HepG2 (cell line): ENCODE data around the gene ELMOD3. TPM values are rescaled to one million over a fixed set of nuclear protein-coding genes. Genes with fewer than 3 reads are reported as not detected.
A peak's percentile ranks its signal among the peaks of the same experiment; 100 is the strongest.

Experiments used
- CREB1 ChIP-seq, 2 experiments: fragments of 450-650 bp in 1 of 2; IDR thresholded peaks; 2 replicates each; pipeline ENCODE4 v1.6.1; 2016 to 2017; ENCODE audit warnings: control low read depth in 1 of 2, mild to moderate bottlenecking in 1 of 2, missing compliant biosample characterization in 1 of 2, missing genetic modification characterization in 1 of 2
- GABPB1 ChIP-seq: IDR thresholded peaks from 2 replicates; pipeline ENCODE4 v1.6.1; 2016; ENCODE audit warnings: mild to moderate bottlenecking, missing genetic modification reagents, moderate library complexity, missing compliant biosample characterization
- GPN1 ChIP-seq: sonication (generic); formaldehyde crosslinking; IDR thresholded peaks from 2 replicates; pipeline ENCODE4 v1.5.1; 2020; ENCODE audit warnings: missing genetic modification reagents, borderline replicate concordance
- HCFC1 ChIP-seq: fragments of 150-350 bp; IDR thresholded peaks from 2 replicates; pipeline ENCODE4 v1.6.1; 2014; ENCODE audit warnings: low read depth, low read length
- JDP2 ChIP-seq: sonication (generic); formaldehyde crosslinking; IDR thresholded peaks from 2 replicates; pipeline ENCODE4 v1.8.1; 2022; ENCODE audit warnings: missing genetic modification reagents, borderline replicate concordance
- MXD4 ChIP-seq: IDR thresholded peaks from 2 replicates; pipeline ENCODE4 v1.6.1; 2016; ENCODE audit warnings: mild to moderate bottlenecking, missing biosample characterization, missing genetic modification reagents
- NFE2L2 ChIP-seq: fragments of 150-350 bp; IDR thresholded peaks from 2 replicates; pipeline ENCODE4 v1.6.1; 2014; ENCODE audit warnings: low read length
- RARG ChIP-seq: sonication (generic); formaldehyde crosslinking; IDR thresholded peaks from 2 replicates; pipeline ENCODE4 v1.4.0; 2020; ENCODE audit warnings: low read depth, mild to moderate bottlenecking, missing genetic modification reagents
- RCOR2 ChIP-seq: IDR thresholded peaks from 2 replicates; pipeline ENCODE4 v1.6.1; 2016; ENCODE audit warnings: missing biosample characterization, missing genetic modification reagents
- SKIL ChIP-seq: sonication (generic); formaldehyde crosslinking; IDR thresholded peaks from 2 replicates; pipeline ENCODE4 v1.8.0; 2022; ENCODE audit warnings: missing genetic modification reagents, mild to moderate bottlenecking, moderate library complexity, borderline replicate concordance
- ZFP36L2 ChIP-seq: sonication (generic); formaldehyde crosslinking; IDR thresholded peaks from 2 replicates; pipeline ENCODE4 v1.4.0; 2020; ENCODE audit warnings: missing genetic modification reagents
- ZHX1 ChIP-seq: sonication (generic); formaldehyde crosslinking; IDR thresholded peaks from 2 replicates; pipeline ENCODE4 v1.8.1; 2022; ENCODE audit warnings: low read depth, mild to moderate bottlenecking, missing genetic modification reagents
- ZNF20 ChIP-seq: sonication (generic); formaldehyde crosslinking; IDR thresholded peaks from 2 replicates; pipeline ENCODE4 v1.4.0; 2020; ENCODE audit warnings: mild to moderate bottlenecking, moderate library complexity, missing genetic modification reagents
- ZNF75D ChIP-seq: sonication (generic); formaldehyde crosslinking; IDR thresholded peaks from 2 replicates; pipeline ENCODE4 v1.8.1; 2023; ENCODE audit warnings: missing genetic modification reagents, mild to moderate bottlenecking, borderline replicate concordance
- ZNF776 ChIP-seq: sonication (generic); formaldehyde crosslinking; IDR thresholded peaks from 2 replicates; pipeline ENCODE4 v1.4.0; 2020; ENCODE audit warnings: mild to moderate bottlenecking, missing genetic modification reagents
- ZNF878 ChIP-seq: sonication (generic); formaldehyde crosslinking; IDR thresholded peaks from 2 replicates; pipeline ENCODE4 v1.8.1; 2023; ENCODE audit warnings: mild to moderate bottlenecking, missing genetic modification reagents, moderate library complexity
- polyA plus RNA-seq, 8 experiments: library from polyadenylated mRNA; depleted of rRNA in 3 of 8; stranded (reverse) in 7 of 8; unstranded in 1 of 8; fragments of >200 nt; fragmentation: Illumina TruSeq in 4 of 8; extraction: Trizol in 4 of 8; gene quantifications; 2 replicates each; pipeline versions ENCODE4 v1.2.1 to v1.2.3, GENCODE V29; 2011 to 2016; ENCODE audit warnings: low read depth in 4 of 8, missing spikeins in 1 of 8, mixed read lengths in 1 of 8; ENCODE audit not compliant: insufficient read depth in 1 of 8
- total RNA-seq, 5 experiments: library from RNA; depleted of rRNA; stranded (reverse); fragments of >200 nt; fragmentation: Illumina TruSeq; extraction: Trizol; gene quantifications; 2 replicates each; pipeline ENCODE4 v1.2.3, GENCODE V29; 2016; ENCODE audit warnings: low read depth in 1 of 5
- TF ChIP-seq, protein P1 (sequence below): sonication (generic); formaldehyde crosslinking; IDR thresholded peaks from 2 replicates; pipeline ENCODE4 v1.5.1; 2020; ENCODE audit warnings: mild to moderate bottlenecking, missing genetic modification reagents, moderate library complexity
- TF ChIP-seq, protein P2 (sequence below): sonication (generic); formaldehyde crosslinking; IDR thresholded peaks from 2 replicates; pipeline ENCODE4 v1.5.0; 2020; ENCODE audit warnings: mild to moderate bottlenecking, missing genetic modification reagents
- TF ChIP-seq, protein P3 (sequence below): sonication (generic); formaldehyde crosslinking; IDR thresholded peaks from 2 replicates; pipeline ENCODE4 v1.4.0; 2020; ENCODE audit warnings: mild to moderate bottlenecking, low read depth, missing genetic modification reagents

Gene ELMOD3
- total and polyA plus RNA-seq, 2 of the 13 experiments (the other 11 are each of a cell fraction or from before 2014, with no cell fraction given) = 13.3 to 19.5 TPM

GRCh38 chr2:85354286-85355072 is at the start of gene ELMOD3, which contains the start of gene RETSAT (continued):
- TF ChIP-seq, protein P1, sequence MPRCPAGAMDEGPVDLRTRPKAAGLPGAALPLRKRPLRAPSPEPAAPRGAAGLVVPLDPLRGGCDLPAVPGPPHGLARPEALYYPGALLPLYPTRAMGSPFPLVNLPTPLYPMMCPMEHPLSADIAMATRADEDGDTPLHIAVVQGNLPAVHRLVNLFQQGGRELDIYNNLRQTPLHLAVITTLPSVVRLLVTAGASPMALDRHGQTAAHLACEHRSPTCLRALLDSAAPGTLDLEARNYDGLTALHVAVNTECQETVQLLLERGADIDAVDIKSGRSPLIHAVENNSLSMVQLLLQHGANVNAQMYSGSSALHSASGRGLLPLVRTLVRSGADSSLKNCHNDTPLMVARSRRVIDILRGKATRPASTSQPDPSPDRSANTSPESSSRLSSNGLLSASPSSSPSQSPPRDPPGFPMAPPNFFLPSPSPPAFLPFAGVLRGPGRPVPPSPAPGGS (CRISPR knock-in tag) = peak; percentile 92
- no peak; the same call in 1 of the 2 replicates for TF ChIP-seq ZNF878
- no peak for TF ChIP-seq NFE2L2
- TF ChIP-seq GPN1 (CRISPR knock-in tag) = no peak; the same call in 1 of the 2 replicates
- TF ChIP-seq RCOR2 (CRISPR knock-in tag) = peak; percentile 54; the same call in 1 of the 2 replicates
- no peak for TF ChIP-seq JDP2 (CRISPR knock-in tag)
- TF ChIP-seq, protein P2, sequence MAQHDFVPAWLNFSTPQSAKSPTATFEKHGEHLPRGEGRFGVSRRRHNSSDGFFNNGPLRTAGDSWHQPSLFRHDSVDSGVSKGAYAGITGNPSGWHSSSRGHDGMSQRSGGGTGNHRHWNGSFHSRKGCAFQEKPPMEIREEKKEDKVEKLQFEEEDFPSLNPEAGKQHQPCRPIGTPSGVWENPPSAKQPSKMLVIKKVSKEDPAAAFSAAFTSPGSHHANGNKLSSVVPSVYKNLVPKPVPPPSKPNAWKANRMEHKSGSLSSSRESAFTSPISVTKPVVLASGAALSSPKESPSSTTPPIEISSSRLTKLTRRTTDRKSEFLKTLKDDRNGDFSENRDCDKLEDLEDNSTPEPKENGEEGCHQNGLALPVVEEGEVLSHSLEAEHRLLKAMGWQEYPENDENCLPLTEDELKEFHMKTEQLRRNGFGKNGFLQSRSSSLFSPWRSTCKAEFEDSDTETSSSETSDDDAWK = no peak
- 0 out of 2 replicates have a peak, but pooled peaks have one; percentile 37 for TF ChIP-seq CREB1 (IDR thresholded peaks at IDR 0.05)
- TF ChIP-seq CREB1 (CRISPR knock-in tag; IDR thresholded peaks at IDR 0.05) = peak; percentile 80
- peak; percentile 80 for TF ChIP-seq GABPB1 (CRISPR knock-in tag)
- peak; percentile 97; the same call in 1 of the 2 replicates for TF ChIP-seq RARG (CRISPR knock-in tag)
- peak; percentile 68 for TF ChIP-seq MXD4 (CRISPR knock-in tag)
- peak; percentile 98 for TF ChIP-seq HCFC1
- TF ChIP-seq ZNF75D (CRISPR knock-in tag) = no peak
- no peak for TF ChIP-seq ZHX1 (CRISPR knock-in tag)
- peak; percentile 37; the same call in 1 of the 2 replicates for TF ChIP-seq SKIL (CRISPR knock-in tag)
- peak; percentile 17; the same call in 1 of the 2 replicates for TF ChIP-seq ZNF20 (CRISPR knock-in tag)
- peak; percentile 64; the same call in 1 of the 2 replicates for TF ChIP-seq ZFP36L2 (CRISPR knock-in tag)
- TF ChIP-seq, protein P3, sequence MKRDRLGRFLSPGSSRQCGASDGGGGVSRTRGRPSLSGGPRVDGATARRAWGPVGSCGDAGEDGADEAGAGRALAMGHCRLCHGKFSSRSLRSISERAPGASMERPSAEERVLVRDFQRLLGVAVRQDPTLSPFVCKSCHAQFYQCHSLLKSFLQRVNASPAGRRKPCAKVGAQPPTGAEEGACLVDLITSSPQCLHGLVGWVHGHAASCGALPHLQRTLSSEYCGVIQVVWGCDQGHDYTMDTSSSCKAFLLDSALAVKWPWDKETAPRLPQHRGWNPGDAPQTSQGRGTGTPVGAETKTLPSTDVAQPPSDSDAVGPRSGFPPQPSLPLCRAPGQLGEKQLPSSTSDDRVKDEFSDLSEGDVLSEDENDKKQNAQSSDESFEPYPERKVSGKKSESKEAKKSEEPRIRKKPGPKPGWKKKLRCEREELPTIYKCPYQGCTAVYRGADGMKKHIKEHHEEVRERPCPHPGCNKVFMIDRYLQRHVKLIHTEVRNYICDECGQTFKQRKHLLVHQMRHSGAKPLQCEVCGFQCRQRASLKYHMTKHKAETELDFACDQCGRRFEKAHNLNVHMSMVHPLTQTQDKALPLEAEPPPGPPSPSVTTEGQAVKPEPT (CRISPR knock-in tag) = peak; percentile 91; the same call in 1 of the 2 replicates
- no peak; the same call in 1 of the 2 replicates for TF ChIP-seq ZNF776 (CRISPR knock-in tag)
